GM19328 (cell line): ENCODE results near the gene LSMEM2.
A peak's percentile ranks its signal among the peaks of the same experiment; 100 is the strongest.
"Not testable (repeated sequence)": the region's sequence is repeated elsewhere in the genome, so short reads cannot be mapped to it uniquely, and the experiment has no call there.

ENCODE experiments used
- ATAC-seq: cut with Tn5 transposase; IDR thresholded peaks from one replicate; pipeline ENCODE4 v1.9.1; 2021; ENCODE audit warnings: mild to moderate bottlenecking, moderate library complexity; ENCODE audit not compliant: unreplicated experiment

LSMEM2 gene

GRCh38 chr3:50275996-50276761 is 2.7 kb upstream of the LSMEM2 start:
- no peak for ATAC-seq

- no peak for ATAC-seq
These were observed 2.2 kb upstream of the LSMEM2 start for GRCh38 chr3:50276762-50277101.

DNA sequence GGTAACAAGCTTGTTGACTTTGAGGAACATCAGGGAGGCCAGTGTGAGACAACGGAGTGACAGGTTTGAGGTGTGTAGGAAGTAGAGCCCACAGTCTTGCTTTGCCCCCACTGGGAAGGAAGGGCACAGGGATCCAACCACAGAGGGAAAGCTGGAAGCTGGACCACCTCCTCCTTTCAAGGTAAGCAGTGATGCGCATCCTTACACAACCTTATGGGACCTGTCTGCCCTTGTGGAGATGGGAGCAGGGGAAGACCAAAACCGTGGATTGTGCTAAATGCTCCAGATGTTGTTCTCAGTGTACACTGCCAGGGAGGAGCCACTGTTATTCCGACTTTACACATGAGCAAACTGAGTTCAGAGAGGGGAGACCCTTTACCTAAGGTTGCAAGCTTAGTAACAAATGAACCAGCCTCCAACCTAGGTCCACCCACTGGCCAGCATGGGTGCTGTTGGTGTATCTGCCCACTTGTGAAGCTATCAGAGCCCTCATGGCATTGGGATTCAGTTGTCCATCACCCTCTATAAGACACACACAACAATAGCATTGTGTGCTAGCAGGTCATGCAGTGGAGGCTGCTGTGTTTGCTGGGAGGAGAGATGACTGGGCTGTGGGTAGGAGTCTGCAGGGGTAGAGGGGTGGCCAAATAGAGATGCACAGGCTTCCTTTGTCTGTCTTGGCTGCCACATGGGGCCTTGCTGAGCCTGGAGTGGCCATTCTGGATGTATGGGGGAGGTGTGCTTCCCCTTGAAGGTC is 586 bp upstream of the LSMEM2 start:
- no peak for ATAC-seq

DNA sequence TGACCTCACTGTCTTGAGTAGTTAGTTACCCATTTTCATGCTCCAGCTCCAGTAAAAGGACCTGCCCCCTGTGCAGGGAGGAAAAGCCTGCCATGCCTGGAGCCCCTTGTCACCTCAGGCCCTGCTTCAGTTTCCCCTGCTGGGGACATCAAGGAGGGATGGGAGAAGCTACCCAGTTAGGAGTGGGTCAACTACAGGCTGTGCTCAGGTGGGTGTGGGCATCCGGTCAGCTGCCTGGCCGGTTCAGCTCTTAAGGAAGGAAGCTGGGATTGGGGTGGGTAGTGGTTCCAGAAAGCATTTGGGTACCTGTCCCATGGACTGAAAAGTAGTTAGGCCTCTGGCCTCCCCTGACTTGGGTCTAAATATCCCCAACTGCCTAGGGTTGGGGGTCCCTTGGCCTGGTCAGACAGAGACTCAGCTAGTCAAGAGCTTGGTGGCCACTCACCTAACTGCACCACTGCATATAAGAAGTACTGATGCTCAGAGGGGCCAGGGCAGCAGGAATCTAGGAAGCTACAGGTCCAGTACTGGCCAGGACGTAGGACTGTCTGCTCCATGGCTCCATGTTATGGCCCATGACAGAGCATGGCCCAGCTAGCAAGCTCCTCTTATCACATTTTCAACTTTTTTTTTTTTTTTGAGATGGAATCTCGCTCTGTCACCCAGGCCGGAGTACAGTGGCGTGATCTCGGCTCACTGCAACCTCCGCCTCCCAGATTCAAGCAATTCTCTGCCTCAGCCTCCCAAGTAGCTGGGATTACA is 549 bp downstream of the LSMEM2 start:
- no peak for ATAC-seq

GRCh38 chr3:50284121-50284520 is 5.2 kb downstream of the LSMEM2 start:
- ATAC-seq: not testable (repeated sequence)

- ATAC-seq: no peak
These were observed 7.7 kb downstream of the LSMEM2 start for GRCh38 chr3:50286322-50287227.

DNA sequence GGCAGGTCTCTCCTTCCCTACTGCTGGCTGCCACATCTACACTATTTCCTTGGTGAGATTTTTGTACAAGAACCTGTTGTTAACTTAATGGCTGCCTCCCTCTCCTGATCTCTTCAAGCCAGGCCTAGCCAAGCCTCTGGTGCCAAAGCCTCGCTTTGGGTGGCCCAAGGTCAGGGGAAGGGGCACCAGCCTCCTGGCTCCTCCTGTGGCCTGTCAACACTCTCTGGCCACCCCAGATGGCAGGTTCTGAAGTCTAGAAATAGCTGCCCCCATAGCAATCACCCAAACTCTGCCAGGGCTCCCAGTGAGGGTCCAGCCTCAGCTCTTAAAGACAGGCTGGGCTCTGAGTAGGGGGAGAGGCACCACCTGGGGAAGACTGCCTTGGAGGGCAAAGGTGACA is 8.4 kb downstream of the LSMEM2 start:
- no peak for ATAC-seq

- no peak for ATAC-seq
These were observed 9.6 kb downstream of the LSMEM2 start for GRCh38 chr3:50288387-50289007.

DNA sequence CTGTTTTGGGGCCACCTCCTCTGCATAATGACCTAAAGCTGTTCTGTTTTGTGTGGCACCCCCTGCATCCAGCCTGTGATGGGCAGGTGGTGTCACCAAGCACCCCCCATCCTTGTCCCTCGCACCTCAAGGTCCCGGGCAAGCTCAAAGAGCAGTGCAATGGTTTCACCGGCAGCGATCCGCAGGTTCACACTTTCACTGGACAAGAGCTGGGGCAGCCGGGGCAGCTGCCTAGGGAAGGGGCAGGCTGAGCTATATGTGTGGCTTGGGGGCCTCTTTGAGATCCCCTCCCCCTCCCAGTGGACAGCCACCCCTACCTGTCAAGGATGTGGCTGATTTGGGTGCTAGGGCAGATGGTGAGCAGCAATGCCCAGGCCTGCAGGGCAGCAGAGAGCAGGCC is 10.2 kb downstream of the LSMEM2 start:
- ATAC-seq: no peak

- ATAC-seq: no peak
These were observed 11.3 kb downstream of the LSMEM2 start for GRCh38 chr3:50290161-50290641.

- ATAC-seq: peak; percentile 97
These were observed 13.5 kb downstream of the LSMEM2 start, which contains the start of gene IFRD2 for GRCh38 chr3:50292159-50293078. IFRD2 (minus strand) TSS chr3:50292429; CDS start chr3:50292274, 155 bp downstream.

GRCh38 chr3:50293079-50293801 is 14.4 kb downstream of the LSMEM2 start:
- ATAC-seq: no peak

DNA sequence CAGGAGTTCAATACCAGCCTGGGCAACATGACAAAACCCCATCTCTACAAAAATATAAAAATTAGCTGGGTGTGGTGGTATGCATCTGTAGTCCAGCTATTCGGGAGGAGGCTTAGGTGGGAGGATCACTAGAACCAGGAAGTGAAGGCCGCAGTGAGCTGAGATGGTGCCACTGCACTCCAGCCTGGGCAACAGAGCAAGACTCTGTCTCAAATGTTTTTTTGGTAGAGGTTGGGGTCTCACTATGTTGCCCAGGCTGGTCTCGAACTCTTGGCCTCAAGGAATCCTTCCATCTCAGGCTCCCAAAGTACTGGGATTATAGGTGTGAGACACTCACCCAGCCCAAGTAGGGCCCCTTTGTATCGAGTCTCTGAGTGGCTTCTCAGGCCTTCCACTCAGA is 15.2 kb downstream of the LSMEM2 start:
- ATAC-seq: no peak

DNA sequence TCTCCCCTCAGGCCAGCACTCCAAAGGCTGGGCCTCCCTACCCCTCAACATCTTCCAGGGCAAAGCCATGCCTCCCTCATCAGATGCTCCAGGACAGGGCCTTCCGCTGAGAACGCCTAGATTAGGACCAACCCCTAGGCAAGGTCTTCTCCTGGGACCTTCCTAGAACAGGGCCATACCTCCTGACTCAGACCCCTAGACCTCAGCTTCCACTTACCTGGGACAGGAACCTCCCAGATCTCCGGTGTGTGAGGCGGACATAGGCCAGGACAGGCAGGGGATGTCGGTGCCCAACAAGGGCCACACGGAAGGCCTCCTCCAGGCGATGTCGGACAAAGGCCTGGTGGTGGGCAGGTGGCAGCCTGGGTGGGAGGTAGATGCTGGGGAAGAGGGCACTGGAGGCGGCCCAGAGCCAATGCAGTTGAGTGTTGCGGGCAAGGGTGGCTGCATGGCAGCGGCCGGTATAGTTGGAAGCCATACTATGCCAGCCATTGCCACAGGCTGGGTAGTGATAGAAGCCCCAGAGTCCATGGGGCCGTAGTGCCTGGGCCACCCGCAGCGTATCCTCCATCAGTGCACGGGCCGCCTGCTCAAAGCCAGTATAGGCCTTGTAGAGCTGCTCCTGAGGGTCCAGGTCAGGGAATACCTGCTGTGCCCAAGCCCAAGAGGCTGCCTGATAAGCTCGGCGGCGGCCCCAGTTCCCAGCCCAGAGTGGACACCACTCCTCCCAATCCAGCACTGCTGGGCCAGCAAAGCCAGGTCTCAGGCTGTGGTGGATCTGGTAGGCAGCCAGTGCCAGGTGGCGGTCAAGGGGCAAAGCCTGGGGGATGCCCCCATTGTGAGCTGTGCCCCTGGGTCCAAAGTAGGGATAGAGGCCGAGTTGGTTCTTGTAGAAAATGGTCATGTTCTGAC is 15.9 kb downstream of the LSMEM2 start:
- ATAC-seq: no peak

- no peak for ATAC-seq
These were observed 16.9 kb downstream of the LSMEM2 start for GRCh38 chr3:50295553-50296431.

DNA sequence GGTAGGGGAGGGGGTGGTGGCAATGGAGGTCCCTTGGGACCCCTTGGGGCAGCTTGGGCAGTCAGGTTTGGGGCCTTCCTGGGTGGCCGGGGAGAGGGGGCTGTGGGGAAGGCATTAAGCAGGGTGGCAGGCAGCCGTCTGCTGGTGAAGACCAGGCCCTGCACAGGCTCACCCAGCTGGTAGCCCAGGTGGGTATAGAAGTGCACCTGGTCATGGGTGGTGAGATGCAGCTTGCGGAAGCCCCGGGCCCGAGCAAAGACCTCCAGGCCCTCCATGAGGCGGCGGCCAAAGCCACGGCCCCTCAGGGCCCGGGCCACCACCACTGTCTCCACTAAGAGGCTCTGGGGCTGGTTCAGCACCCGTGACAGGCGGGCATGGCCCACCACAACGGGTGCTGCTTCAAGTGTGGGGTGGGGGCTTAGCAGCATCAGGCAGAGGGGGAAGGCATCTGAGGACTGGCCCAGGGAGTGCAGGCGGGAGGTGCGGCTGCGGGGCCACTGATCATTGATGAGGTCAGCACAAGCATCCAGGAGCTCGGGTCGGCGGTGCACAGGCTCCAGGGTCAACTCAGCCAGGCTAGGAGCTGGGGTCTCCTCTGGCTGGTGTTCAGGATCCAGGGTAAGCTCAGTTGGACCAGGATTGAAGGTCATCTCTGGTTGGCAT is 18.0 kb downstream of the LSMEM2 start:
- no peak for ATAC-seq
